HG03378 (cell line): Measurements from ENCODE around the gene CERS3.

Experiments
- ATAC-seq: cut with Tn5 transposase; IDR thresholded peaks from one replicate; pipeline ENCODE4 v1.9.1; 2021; ENCODE audit warnings: mild to moderate bottlenecking, moderate library complexity; ENCODE audit not compliant: unreplicated experiment

Gene CERS3

DNA sequence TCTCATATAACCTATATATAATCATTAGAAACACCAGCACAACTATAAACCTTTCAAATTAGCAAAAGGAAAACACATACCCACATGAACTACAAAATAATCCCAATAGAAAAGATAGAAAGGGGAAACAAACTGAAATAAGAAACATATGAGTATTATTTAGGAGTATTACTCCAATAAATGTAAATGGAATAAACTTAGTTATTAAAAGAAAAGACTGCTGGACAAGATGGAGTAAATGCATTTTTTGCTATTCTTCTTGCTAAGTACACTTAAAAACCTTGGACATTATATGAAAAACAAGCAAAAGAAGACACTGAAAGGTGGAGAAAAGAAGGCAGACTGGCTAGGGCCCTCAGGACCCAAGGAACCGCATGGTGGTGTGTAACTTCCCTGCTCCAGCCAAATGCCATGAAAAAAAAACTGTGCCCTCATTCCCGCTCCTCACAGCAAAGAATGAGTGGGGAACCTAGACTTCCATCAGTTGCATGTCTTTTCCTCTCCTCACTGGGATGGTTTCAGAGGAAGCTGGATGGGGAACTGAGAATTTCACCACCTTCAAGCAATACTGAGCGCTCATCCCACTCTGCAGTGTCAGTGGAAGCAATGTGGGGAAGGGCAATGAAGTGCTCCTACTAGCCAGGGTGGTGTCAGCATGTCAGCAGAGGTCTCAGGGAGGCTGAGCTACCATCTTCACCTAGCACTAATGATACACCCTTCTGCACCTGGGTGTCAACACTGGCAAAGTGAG, 143.3 kb downstream of the CERS3 start:
- no peak for ATAC-seq

DNA sequence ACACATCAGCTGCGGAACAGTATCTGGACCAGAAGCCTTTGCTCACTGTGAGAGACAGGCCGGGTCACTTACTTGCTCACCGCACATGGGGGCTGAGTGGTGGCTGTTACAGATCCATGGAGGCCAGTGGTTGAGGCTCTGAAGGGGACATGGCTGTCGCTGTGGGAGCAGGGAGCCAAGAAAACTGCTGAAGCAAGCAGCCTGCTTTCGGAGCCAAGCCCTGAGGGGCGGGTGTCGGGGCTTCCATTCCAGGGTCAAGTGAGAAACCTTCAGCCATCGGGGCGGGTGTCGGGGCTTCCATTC, 144.7 kb downstream of the CERS3 start:
- no peak for ATAC-seq

DNA sequence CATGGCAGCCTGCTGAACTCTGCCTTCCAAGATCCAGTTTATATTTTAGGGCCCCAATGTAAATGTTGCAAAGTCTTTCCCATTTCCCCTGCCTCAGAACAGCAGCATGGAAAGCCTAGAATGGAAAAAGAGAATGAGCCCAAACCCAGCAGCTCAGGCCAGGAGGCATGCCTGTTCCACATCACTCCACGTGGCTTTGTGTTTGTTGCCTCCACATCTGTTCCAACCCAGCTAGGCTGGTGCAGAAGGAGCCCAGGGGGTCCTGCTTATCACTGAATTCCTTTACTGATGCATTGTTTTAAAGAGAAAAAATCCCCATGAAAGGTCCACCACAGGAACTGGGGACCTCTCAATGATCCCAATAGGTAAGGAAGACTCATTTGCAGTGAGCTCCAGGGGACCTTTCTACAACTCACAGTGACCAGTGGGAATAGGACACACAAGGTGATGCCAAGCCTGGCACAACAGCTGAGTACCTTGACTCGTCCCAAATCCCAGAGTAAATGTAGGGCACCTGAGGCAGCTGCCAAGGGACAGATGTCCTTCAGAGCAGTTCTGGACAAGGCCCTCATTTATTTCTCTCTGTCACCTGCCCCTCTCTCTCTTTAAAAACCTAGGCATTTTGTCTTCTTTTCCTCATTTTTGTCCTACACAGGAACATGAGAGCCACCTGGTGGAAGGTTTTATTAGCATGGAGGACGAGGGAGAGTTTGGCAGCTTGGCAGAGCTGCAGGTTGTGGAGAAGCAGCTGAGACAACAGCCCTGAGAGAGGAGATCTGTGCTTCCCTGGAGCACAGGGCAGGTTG, 145.2 kb downstream of the CERS3 start:
- ATAC-seq: no peak

DNA sequence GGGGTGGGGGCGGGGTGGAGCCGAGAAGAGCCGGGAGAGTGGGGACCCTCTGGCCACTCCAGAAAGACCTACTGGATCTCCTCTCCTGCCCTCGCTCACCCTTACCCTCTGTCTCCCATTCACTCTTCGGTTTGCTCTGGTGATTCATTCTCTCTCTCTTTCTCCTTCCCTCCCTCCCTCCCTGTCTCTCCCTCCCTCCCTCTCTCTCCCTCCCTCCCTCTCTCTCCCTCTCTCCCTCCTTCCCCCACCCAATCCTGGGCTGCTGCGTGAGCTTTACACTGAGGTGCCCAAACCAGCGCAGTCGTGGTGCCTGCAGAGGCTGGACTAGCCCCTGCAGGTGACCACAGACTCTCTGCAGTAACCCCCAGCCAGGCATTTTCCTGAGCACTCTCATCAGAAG, 154.8 kb downstream of the CERS3 start:
- no peak for ATAC-seq

DNA sequence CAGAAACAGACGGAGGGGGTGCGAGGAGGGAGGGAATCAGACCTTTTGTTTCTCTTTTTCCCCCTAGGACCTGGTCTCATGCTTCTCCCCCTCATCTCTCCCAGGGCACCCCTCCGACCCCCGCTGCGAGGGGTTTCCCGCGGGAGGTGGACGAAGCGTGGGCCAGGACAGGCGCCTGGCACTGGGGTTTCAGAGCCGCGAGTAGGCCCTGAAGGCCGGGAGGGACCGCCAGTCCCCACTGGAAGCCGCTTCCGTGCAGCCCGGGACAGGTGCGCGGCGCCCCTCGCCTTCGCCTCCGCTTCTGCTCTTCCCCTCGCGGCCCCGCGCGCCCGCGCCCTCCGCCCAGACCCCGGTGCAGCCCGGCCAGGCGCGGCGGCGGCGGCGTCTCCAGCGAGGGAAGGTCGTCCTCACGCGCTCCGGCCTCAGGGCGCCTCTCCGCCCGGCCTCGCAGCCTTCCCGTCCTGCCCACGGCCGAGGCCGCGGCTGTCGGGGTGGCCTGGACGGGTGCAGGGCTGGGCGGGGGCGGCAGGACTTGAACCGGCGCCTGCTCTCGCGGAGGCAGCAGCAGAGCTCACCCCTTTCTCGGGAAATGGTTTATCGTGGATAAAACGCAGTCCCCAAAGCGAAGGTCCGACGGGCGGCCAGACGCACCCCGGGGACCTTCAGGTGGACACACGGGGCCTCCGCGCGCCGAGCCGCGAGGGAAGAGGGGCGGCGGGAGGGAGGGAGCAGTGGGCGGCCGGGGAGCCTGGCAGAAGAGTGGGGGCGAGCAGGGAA, 155.4 kb downstream of the CERS3 start:
- ATAC-seq: no peak

DNA sequence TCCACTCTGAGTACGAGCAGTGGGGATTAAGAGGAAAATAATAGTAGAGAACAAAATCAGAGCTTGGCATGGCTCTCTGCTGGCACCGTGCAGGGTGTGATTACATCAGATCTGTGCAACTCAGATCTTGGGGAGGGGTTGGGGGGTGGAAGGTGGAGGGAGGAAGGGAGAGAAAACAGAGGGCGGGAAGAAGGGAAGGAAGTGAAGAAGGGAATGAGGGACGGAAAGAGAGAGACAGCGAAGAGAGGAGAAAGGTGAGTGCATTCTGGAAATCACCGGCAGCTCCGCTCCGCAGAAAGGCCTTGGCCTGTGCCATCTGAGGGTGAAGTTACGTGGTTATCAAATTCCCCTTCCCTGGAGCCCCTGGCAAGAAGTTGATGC, 156.0 kb downstream of the CERS3 start:
- ATAC-seq: no peak

DNA sequence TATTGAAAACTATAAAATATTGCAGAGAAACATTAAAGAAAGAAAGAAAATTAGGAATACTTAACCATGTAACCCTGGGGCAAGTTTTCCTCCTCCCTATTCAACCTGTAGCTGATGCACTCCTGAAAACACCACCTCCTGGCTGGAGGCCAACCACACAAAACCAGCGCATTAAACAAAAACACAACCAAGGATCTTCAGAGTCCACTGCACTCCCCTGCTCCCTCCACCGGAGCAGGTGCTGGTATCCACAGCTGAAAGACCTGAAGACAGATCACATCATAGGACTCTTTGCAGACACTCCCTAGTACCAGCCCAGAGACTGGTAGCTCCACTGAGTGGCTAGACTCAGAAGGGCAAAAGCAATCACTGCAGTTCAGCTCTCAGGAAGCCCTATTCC, 173.4 kb downstream of the CERS3 start:
- no peak for ATAC-seq

DNA sequence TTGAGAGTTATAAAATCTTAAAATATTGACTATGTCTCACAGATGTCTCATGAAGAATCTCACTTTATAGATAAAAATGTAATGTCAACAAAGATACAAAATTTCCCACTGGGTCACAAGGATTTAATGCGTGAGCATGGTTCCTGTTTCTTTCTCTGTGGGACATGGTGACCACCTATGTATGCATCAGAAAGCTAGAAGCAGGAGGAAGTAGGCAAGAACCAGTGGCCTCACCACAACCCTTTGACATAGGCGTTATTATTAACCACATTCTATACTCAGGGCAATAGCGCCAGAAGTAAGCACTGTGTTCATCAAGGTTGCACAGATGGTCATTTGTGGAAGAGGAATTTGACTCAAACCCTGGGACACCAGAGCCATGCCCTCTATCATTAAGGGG, 175.3 kb downstream of the CERS3 start:
- no peak for ATAC-seq

DNA sequence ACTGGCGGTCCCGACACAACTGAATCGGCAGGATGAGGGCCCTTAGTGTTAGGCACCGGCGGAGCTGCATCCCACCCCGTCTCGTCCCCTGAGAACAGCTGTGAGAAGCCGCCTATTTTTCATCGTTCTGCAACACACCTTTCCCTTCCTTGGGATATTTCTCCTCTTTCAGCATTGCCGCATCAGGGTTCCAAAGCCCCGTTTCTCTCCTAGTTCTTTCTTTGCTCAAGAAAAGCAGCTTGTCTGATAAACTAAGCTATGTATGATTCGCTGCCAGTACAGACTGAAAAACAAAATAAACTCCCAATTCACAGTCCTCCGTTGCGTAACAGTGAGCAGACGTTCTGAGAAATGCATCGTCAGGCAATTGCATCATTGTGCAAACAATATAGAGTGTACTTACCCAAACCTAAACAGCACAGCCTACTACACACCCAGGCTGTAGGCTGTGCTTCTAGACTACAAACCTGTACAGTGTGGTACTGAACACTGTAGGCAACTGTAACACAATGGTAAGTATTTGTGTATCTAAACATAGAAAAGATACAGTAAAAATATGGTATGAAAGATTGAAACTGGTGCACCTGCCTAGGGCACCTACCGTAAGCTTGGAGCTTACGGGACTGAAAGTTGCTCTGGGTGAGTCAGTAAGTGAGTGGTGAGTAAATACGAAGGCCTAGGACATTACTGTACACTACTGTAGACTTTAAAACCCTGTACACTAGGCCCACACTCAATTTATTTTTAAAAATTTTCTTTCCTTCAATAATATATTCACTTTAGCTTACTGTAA, 178.1 kb downstream of the CERS3 start:
- ATAC-seq: no peak
